SH-SY5Y (cell line): ENCODE measurements around the gene TLCD5.

Source experiments
- GATA2 ChIP-seq: IDR thresholded peaks from 2 replicates; pipeline ENCODE4 v1.6.1; 2011; ENCODE audit warnings: mild to moderate bottlenecking, low read depth, low read length
- GATA3 ChIP-seq: IDR thresholded peaks from 2 replicates; pipeline ENCODE4 v1.6.1; 2011; ENCODE audit warnings: low read depth, mild to moderate bottlenecking, low read length, moderate library complexity

DNA sequence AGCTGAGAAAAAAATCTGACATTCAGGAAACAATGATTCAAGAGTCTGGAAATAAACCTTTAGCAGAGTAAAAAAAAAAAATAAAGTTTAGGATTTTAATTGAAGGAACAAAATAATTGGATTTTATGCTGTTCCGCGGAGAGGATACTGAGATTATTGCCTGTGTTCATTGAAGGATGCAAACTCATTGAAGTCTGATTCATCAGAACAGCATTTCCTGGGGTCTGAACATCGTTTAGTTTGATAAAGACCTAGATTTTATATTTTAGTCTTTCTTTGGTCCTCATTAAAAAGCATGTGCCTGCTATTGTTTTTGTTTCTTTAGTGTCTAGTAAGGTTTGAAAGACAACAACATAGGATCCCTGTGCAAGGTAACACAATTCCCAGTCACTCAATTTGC is 4.5 kb downstream of the TLCD5 start:
- TF ChIP-seq GATA2 = no peak
- no peak for TF ChIP-seq GATA3
